Adrenal gland (tissue), 12 donors: ENCODE results near the gene FAM120B. TPM values are rescaled to one million over a fixed set of nuclear protein-coding genes. Genes with fewer than 3 reads are reported as not detected.
A peak's percentile ranks its signal among the peaks of the same experiment; 100 is the strongest.

Experiments used
- DNase-seq, 7 donors: peaks; one replicate each; pipeline ENCODE4 v3.0.0-alpha.2; 2019 to 2020
- H3K27ac ChIP-seq, 5 donors: fragments of 200-600 bp; sonication (generic) in 4 of 5; 1 replicate in 3 of 5; 2 replicates in 2 of 5; pipeline versions ENCODE4 v1.5.1 to v1.8.0; 2016 to 2020; ENCODE audit warnings: mild to moderate bottlenecking in 1 of 5
- H3K27me3 ChIP-seq: fragments of 200-600 bp; 2 replicates; pipeline ENCODE4 v1.8.0; 2021
- H3K36me3 ChIP-seq, 2 donors: fragments of 200-600 bp; replicated peaks in 1 of 2; 1 replicate in 1 of 2; 2 replicates in 1 of 2; pipeline versions ENCODE4 v1.5.1 to v1.8.0; 2018 to 2022
- H3K4me1 ChIP-seq, 2 donors: fragments of 200-600 bp; replicated peaks in 1 of 2; 1 replicate in 1 of 2; 2 replicates in 1 of 2; pipeline versions ENCODE4 v1.5.1 to v1.8.0; 2018 to 2021
- H3K4me3 ChIP-seq, 4 donors: fragments of 200-600 bp; sonication (generic) in 3 of 4; one replicate each; pipeline ENCODE4 v1.5.1; 2016 to 2018
- H3K9me3 ChIP-seq, 3 donors: fragments of 200-600 bp; sonication (generic) in 1 of 3; replicated peaks in 1 of 3; 1 replicate in 2 of 3; 2 replicates in 1 of 3; pipeline versions ENCODE4 v1.5.1 to v1.8.0; 2016 to 2021
- POLR2A ChIP-seq, 2 donors: fragments of 450-650 bp; IDR thresholded peaks; one replicate each; pipeline ENCODE4 v1.6.1; 2017; ENCODE audit warnings: antibody characterized with exemption in 2 of 2, mild to moderate bottlenecking in 2 of 2, moderate library complexity in 1 of 2
- WGBS, 4 donors: extraction: QIAGEN DNeasy Blood & Tissue Kit in 2 of 4; methylation state at CpG; one replicate each; pipeline versions ENCODE4 v1.1.5 to v1.1.7; 2013 to 2017; 5-methylcytosine and 5-hydroxymethylcytosine counted together
- intact Hi-C, 2 donors: fragments of 100-400 bp; cut with DNase I; formaldehyde crosslinking; loops; one replicate each; pipeline versions ENCODE4 v1.14.1 to v1.15.0; 2022 to 2023
- polyA plus RNA-seq, 3 donors: library from polyadenylated mRNA; stranded (reverse); fragments of 200-250 nt in 2 of 3; fragments of 350-450 nt in 1 of 3; fragmentation: Illumina TruSeq in 1 of 3; extraction: RNeasy Lipid Tissue Mini Kit (QIAGEN cat#74804) in 1 of 3; gene quantifications; one replicate each; pipeline ENCODE4 v1.2.3, GENCODE V29; 2013 to 2014
- total RNA-seq, 9 donors: library from RNA; depleted of rRNA in 4 of 9; stranded (reverse); fragments of >200 nt in 4 of 9; fragments of 120-200 nt in 1 of 9; fragmentation: NEBNext Ultra II Directional in 1 of 9; extraction: Animal tissue kit (Norgen Biotek cat#: 25700) in 1 of 9; gene quantifications; one replicate each; pipeline versions ENCODE4 v1.1.0 to v1.2.4, GENCODE V29; 2013 to 2023
- TF ChIP-seq, protein P1 (sequence below), 6 experiments: fragments of 450-650 bp in 4 of 6; fragments of 200-600 bp in 2 of 6; sonication (generic) in 1 of 6; IDR thresholded peaks; 1 replicate in 5 of 6; 2 replicates in 1 of 6; pipeline versions ENCODE4 v1.5.1 to v1.8.0; 2016 to 2021; ENCODE audit warnings: antibody characterized with exemption in 6 of 6, mild to moderate bottlenecking in 2 of 6, moderate library complexity in 1 of 6
- donor health status: healthy with polysubstance abuse.
- donor health status: Bipolar disorder and iron deficiency.
- donor health status: DM: yes; HTN: yes; CAD: no.
- donor health status: DM: no; HTN: no; CAD: no.
- donor health status: DM: no; HTN: no; CAD: no.
- donor health status: DM: yes; HTN: yes; CAD: no.

FAM120B gene
- total and polyA plus RNA-seq, 12 donors = 12.4 to 42.0 (median 27.4) TPM

DNA sequence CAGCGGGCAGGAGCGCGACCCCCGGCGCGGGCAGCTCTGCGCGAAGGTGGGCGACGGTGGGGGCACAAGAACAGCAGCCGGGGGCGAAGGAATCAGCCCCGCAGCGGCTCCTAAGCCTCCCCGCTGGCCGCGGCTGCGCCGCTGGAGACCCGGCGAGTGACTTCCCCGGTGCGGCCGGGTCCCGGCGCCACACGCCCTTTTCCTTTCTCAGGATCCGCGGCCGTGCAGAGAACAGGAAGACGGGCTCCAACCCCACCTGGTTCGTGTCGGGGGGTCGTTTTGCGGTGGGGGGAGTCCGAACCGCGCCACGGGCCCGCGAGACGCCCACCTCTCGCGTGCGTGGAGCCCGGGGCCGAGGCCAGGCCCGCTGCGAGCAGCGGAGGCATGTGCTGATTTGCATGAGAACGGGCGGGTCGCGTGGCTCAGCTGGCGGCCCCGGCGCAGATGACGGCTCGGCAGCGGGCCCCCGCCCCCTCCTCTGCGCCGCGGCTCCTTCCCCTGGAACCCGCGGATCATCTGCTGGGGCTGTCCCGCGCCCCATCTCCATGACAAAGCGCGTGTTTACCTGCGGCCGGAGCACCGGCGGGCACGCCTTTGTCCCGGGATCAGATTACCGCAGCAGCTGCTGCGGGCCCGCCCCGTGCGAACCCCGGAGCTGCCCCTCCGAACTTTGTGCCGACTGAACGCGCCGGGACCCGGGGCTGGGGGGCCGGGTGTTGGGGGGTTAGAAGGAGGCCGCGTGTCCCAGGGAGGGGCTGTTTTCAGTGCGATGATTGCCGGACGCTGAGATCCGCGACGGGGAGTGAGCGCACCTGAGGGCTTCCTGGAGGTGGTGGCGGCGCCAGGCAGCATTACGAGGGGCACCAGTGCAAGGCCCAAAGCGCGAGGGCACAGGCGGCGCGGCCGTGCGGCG lies 10.8 kb upstream of the FAM120B start:
- H3K27ac ChIP-seq = no peak overlapping the region
- intact Hi-C loops = no loop called here
- DNase-seq = peak in 2 of 7 donors; percentile 47
- no peaks in the 10 kb centered on the region for H3K9me3 ChIP-seq
- peaks cover 22 to 36% of the 10 kb centered on the region in 2 donors for H3K4me1 ChIP-seq
- peaks cover 34% of the 10 kb centered on the region for H3K27me3 ChIP-seq
- WGBS, 4 donors = 0 to 1% (median 1%) methylated on average over 6 to 109 of the region's 109 CpGs
- peak overlapping the region in 2 of 4 donors; percentile 47 to 62 for H3K4me3 ChIP-seq
- no peaks in the 10 kb centered on the region for H3K36me3 ChIP-seq
- TF ChIP-seq POLR2A (IDR thresholded peaks at IDR 0.05) = no peak
- TF ChIP-seq, protein P1, sequence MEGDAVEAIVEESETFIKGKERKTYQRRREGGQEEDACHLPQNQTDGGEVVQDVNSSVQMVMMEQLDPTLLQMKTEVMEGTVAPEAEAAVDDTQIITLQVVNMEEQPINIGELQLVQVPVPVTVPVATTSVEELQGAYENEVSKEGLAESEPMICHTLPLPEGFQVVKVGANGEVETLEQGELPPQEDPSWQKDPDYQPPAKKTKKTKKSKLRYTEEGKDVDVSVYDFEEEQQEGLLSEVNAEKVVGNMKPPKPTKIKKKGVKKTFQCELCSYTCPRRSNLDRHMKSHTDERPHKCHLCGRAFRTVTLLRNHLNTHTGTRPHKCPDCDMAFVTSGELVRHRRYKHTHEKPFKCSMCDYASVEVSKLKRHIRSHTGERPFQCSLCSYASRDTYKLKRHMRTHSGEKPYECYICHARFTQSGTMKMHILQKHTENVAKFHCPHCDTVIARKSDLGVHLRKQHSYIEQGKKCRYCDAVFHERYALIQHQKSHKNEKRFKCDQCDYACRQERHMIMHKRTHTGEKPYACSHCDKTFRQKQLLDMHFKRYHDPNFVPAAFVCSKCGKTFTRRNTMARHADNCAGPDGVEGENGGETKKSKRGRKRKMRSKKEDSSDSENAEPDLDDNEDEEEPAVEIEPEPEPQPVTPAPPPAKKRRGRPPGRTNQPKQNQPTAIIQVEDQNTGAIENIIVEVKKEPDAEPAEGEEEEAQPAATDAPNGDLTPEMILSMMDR (IDR thresholded peaks at IDR 0.05) = no peak

- Histone ChIP-seq H3K9me3 (no peaks in the 10 kb centered on the region), H3K36me3 (no peaks in the 10 kb centered on the region), H3K4me3 (peak overlapping the region in 1 of 4 donors; percentile 62), H3K4me1 (peaks cover 19 to 36% of the 10 kb centered on the region in 2 donors), H3K27ac (no peak overlapping the region), H3K27me3 (peaks cover 34% of the 10 kb centered on the region)
- WGBS, 4 donors = 2 to 10% (median 4%) methylated on average over 2 to 47 of the region's 47 CpGs; no CpG with 5 or more reads in 1 of the 4 donors
- no peak for DNase-seq
- TF ChIP-seq, protein P1 (IDR thresholded peaks at IDR 0.05) = no peak
- TF ChIP-seq POLR2A (IDR thresholded peaks at IDR 0.05) = no peak
- intact Hi-C loops = no loop called here
These were observed 10.2 kb upstream of the FAM120B start for GRCh38 chr6:170296423-170296745.

DNA sequence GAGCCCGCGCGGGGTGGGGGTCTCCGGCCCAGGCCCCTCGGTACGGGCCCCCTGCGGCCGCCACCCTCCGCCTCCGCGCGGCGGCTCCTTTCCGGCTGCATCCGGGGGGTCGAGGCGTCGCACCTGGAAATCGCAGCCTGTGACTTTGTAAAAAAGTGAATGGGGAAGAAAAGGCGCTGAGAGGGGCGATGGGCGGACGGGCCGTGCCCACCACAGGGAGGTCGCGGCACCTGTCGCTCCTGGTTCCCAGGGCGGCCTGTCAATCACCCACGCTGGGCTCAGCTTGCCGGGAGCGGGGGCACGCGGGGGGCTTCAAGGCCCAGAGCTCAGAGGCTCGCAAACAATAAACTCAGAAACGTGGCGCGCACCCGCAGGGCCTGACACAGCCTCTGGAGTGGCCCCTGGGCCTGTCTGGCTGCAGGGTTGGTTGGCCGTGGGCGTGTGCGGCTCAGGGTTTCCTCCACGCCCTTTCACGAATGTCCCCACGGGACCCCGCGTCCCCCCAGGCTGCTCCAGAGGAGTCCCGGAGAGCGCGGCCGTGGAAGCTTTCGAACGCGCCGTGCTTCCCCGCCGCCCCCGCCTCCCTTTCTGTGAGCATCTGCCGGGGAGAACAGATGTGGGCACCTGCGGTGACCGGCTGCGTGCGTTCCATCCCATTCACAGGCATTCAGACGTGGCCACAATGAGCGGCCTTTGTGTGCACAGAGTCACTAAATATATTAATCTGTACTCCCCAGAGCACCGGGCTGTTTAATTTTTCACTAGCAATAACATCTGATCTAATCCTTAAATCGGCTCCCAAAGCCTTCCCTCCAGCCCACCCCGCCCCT lies 9.6 kb upstream of the FAM120B start:
- peaks cover 13 to 31% of the 10 kb centered on the region in 2 donors for H3K4me1 ChIP-seq
- DNase-seq = peak in 1 of 7 donors; percentile 12
- no peak overlapping the region for H3K27ac ChIP-seq
- H3K4me3 ChIP-seq = peak overlapping the region in 1 of 4 donors; percentile 62
- no peaks in the 10 kb centered on the region for H3K36me3 ChIP-seq
- intact Hi-C loops = no loop called here
- H3K27me3 ChIP-seq = peaks cover 34% of the 10 kb centered on the region
- no peaks in the 10 kb centered on the region for H3K9me3 ChIP-seq
- TF ChIP-seq, protein P1 (IDR thresholded peaks at IDR 0.05) = no peak
- TF ChIP-seq POLR2A (IDR thresholded peaks at IDR 0.05) = no peak
- WGBS, 4 donors = 21 to 50% (median 23%) methylated on average over 9 to 67 of the region's 67 CpGs
